Measurements from ENCODE around the gene RPL3. TPM values are rescaled to one million over a fixed set of nuclear protein-coding genes. Genes with fewer than 3 reads are reported as not detected.

RPL3 gene
- total RNA-seq, 1 donor from 2014 or later: 2,433 TPM

DNA sequence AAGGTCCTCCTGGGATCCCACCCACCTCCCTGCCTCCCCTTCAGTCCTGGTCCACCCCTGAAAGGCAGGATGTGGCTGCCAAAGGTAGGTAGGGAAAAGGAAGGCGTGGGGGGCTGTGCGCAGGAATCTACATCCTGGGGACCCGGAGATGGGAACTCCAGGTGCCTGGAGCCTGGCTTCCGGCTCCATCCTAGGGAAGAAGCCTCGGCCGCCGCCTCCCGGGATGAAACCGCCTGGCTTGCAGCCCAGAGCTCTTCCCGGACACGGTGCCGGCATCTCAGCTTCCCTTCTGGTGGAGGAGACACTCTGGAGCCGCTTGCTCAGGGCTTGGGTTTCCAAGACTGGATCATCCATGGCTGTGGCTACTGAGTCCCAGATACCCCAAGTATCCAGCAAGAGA, 41.4 kb downstream of the RPL3 start:
- Mint-ChIP-seq H3K27ac (no peak overlapping the region), H3K4me1 (ENCODE audit: low read depth) (peaks cover 5% of the 10 kb centered on the region), H3K4me3 (ENCODE audit: low read depth) (no peak overlapping the region), H3K9me3 (ENCODE audit: low read depth) (peaks cover 4% of the 10 kb centered on the region), H3K27me3 (peaks cover 6% of the 10 kb centered on the region), H3K36me3 (ENCODE audit: insufficient read depth) (no peaks in the 10 kb centered on the region)
- DNase-seq (ENCODE audit: low spot score, unreplicated experiment): no peak
- TF ChIP-seq, protein P1, sequence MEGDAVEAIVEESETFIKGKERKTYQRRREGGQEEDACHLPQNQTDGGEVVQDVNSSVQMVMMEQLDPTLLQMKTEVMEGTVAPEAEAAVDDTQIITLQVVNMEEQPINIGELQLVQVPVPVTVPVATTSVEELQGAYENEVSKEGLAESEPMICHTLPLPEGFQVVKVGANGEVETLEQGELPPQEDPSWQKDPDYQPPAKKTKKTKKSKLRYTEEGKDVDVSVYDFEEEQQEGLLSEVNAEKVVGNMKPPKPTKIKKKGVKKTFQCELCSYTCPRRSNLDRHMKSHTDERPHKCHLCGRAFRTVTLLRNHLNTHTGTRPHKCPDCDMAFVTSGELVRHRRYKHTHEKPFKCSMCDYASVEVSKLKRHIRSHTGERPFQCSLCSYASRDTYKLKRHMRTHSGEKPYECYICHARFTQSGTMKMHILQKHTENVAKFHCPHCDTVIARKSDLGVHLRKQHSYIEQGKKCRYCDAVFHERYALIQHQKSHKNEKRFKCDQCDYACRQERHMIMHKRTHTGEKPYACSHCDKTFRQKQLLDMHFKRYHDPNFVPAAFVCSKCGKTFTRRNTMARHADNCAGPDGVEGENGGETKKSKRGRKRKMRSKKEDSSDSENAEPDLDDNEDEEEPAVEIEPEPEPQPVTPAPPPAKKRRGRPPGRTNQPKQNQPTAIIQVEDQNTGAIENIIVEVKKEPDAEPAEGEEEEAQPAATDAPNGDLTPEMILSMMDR (IDR thresholded peaks at IDR 0.05; ENCODE audit: unreplicated experiment): no peak

- Mint-ChIP-seq H3K4me1 (ENCODE audit: low read depth) (peaks cover 2% of the 10 kb centered on the region), H3K36me3 (ENCODE audit: insufficient read depth) (no peaks in the 10 kb centered on the region), H3K4me3 (ENCODE audit: low read depth) (no peak overlapping the region), H3K27ac (no peak overlapping the region), H3K9me3 (ENCODE audit: low read depth) (peaks cover 4% of the 10 kb centered on the region), H3K27me3 (peaks cover 6% of the 10 kb centered on the region)
- no peak for DNase-seq (ENCODE audit: low spot score, unreplicated experiment)
- TF ChIP-seq, protein P1 (IDR thresholded peaks at IDR 0.05; ENCODE audit: unreplicated experiment): no peak
Measured at GRCh38 chr22:39277142-39277607, 42.2 kb downstream of the RPL3 start.

DNA sequence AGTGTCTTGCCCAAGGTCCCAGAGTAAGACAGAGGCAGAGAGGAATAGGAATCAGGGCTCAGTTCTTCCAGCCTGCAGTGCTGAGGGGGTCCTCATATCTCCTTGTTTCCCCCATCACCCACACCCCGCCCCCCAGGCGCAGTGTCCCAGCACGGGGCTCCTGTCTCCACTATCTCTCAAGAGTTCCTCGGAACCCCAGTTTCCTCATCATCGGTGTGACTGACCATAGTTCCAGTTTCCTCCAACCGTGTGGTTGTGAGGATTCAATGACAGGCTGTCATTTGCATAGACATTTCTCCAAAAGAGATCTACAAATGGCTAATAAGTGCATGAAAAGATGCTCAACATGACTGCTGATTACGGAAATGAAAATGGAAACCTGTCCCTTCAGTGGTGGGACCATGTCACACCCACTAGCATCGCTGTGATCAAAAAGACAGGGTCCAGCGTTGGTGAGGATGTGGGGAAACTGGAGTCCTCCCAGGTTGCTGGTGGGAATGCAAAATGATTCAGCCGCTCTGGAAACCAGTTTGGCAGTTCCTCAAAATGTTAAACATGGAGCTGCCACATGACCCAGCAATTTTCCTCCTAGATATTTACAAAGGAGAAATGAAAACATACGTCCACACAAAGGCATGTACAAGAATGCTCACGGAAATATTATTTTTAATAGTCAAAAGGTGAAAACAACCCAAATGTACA, 42.8 kb downstream of the RPL3 start:
- Mint-ChIP-seq H3K4me1 (ENCODE audit: low read depth) (peaks cover 2% of the 10 kb centered on the region), H3K36me3 (ENCODE audit: insufficient read depth) (no peaks in the 10 kb centered on the region), H3K9me3 (ENCODE audit: low read depth) (peaks cover 4% of the 10 kb centered on the region), H3K4me3 (ENCODE audit: low read depth) (no peak overlapping the region), H3K27me3 (peaks cover 6% of the 10 kb centered on the region), H3K27ac (no peak overlapping the region)
- DNase-seq (ENCODE audit: low spot score, unreplicated experiment): no peak
- TF ChIP-seq, protein P1 (IDR thresholded peaks at IDR 0.05; ENCODE audit: unreplicated experiment): no peak

GRCh38 chr22:39275814-39276439, 43.5 kb downstream of the RPL3 start:
- Mint-ChIP-seq H3K4me3 (ENCODE audit: low read depth) (no peak overlapping the region), H3K4me1 (ENCODE audit: low read depth) (peaks cover 2% of the 10 kb centered on the region), H3K27ac (no peak overlapping the region), H3K27me3 (peaks cover 6% of the 10 kb centered on the region), H3K9me3 (ENCODE audit: low read depth) (peaks cover 4% of the 10 kb centered on the region), H3K36me3 (ENCODE audit: insufficient read depth) (no peaks in the 10 kb centered on the region)
- no peak for DNase-seq (ENCODE audit: low spot score, unreplicated experiment)
- TF ChIP-seq, protein P1 (IDR thresholded peaks at IDR 0.05; ENCODE audit: unreplicated experiment): no peak

- DNase-seq (ENCODE audit: low spot score, unreplicated experiment): no peak
- Mint-ChIP-seq H3K36me3 (ENCODE audit: insufficient read depth) (no peaks in the 10 kb centered on the region), H3K9me3 (ENCODE audit: low read depth) (peaks cover 4% of the 10 kb centered on the region), H3K4me3 (ENCODE audit: low read depth) (no peak overlapping the region), H3K27me3 (peaks cover under 1% of the 10 kb centered on the region), H3K4me1 (ENCODE audit: low read depth) (no peaks in the 10 kb centered on the region), H3K27ac (no peak overlapping the region)
- TF ChIP-seq, protein P1 (IDR thresholded peaks at IDR 0.05; ENCODE audit: unreplicated experiment): no peak
Measured at GRCh38 chr22:39273950-39274887, 45.2 kb downstream of the RPL3 start.

Data from progenitor cell of endocrine pancreas (in vitro differentiated cells).